ENCODE data around the gene ZFP28.

The ZFP28 gene

DNA sequence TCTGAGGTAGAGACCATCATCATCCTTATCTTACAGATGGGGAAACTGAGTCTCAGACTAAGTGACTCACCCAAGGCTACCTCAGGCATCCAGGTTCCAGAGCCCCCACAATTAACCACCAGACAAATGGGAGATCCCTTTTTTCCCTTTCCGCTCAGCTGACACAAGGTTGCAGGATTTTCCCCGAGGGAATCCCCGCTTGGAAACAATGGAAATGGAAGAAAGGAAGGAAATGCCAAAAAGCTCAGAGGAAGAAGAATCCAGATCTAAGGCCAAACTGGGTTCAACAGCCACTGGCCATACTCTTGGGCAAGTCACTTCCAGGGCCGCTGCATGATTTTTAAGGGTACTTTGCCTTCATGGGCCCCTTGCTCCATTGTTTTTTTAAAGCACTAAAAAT lies 57.9 kb downstream of the ZFP28 start:
- no peak for DNase-seq (ENCODE audit: low spot score)

DNA sequence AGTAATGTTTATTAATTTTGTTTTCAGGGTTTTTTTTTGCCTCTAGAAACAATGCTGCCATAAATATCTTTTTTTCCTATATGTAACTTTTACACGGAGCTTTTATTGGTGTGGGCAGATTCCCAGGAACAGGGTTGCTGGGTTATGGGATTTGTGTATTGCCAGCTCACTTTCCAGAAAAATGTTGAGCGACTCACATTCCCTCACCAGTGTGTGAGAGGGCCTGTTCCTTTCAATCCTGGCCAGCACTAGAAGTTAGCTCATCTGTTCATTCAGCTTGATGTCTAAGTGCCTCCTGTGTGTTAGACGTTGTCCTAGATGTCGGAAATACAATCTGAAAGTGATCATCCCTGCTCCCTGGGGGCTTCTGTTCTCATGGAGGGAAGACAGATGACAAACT lies 58.9 kb downstream of the ZFP28 start:
- DNase-seq (ENCODE audit: low spot score): no peak

DNA sequence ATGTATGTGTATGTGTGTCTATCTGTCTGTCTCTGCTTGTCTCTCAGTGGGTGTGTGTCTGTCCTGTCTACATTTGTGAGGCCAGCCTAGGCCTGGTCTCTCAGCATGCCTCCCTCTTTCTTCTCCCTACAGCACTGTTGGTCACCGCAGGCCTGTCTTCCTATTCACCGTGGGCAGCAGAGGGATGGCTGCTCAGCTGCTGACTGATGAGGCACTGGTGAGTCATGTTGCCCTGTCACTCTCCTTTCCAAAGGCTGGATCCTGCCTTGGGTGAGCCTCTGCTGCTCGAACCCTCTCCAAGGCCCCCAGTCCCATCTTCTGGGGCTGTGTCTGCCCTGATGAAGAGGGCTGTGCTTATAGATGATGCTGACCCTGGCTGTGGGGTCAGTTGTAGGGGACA lies 62.6 kb downstream of the ZFP28 start:
- DNase-seq (ENCODE audit: low spot score): no peak

DNA sequence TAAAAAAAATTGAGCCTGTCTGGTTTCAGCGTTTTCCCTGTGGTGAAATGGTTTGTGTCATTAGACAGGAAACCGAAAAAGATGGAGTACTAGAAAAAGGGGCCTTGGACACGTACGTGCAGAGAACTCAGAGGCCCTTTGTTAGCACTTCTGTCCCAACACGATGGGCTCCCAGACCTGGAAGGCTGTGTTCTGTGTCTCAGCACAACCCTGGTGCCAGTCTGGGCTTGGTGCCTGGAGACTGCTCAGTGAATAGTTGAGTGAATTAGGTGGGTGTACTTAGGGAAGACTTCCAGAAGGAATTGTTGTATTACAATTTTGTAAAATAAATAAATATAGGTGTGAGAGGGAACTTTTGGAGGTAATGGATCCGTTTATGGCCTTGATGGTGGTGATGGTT lies 65.1 kb downstream of the ZFP28 start:
- DNase-seq (ENCODE audit: low spot score): no peak

Measured in HuH-7 (cell line).